ENCODE results near the gene METTL25. TPM values are rescaled to one million over a fixed set of nuclear protein-coding genes. Genes with fewer than 3 reads are reported as not detected.

METTL25 gene
- total and polyA plus RNA-seq, 2 experiments from 2014 or later: 7.6 to 14.3 TPM

- Histone ChIP-seq H3K9me2 (ENCODE audit: insufficient read depth) (no peaks in the 10 kb centered on the region), H3K4me3 (no peak overlapping the region), H3K27me3 (ENCODE audit: insufficient read depth) (no peaks in the 10 kb centered on the region), H3K4me2 (no peak overlapping the region), H2AFZ (no peak overlapping the region), H3F3A (replicated peaks; ENCODE audit: low read depth) (no peaks in the 10 kb centered on the region), H3K27ac (ENCODE audit: low read depth) (no peak overlapping the region), H3K36me3 (ENCODE audit: insufficient read depth) (no peaks in the 10 kb centered on the region), H4K20me1 (replicated peaks; ENCODE audit: insufficient read depth) (no peaks in the 10 kb centered on the region), H3K79me2 (replicated peaks; ENCODE audit: insufficient read depth) (no peaks in the 10 kb centered on the region), H3K4me1 (ENCODE audit: insufficient read depth) (no peaks in the 10 kb centered on the region)
- Mint-ChIP-seq H3K4me3 (no peak overlapping the region), H3K36me3 (ENCODE audit: low read depth) (no peaks in the 10 kb centered on the region), H3K4me1 (no peaks in the 10 kb centered on the region; the same call in 2 of the 3 replicates), H3K9me3 (no peaks in the 10 kb centered on the region), H3K27me3 (ENCODE audit: insufficient read depth, low read depth, poor library complexity) (no peaks in the 10 kb centered on the region), H3K27ac (no peak overlapping the region)
- ATAC-seq (no peak), DNase-seq (ENCODE audit: low spot score) (no peak)
- TF ChIP-seq CTCF (conservative IDR thresholded peaks at IDR 0.05; ENCODE audit: low read depth in 2 of 2) (no peak), NANOG (IDR thresholded peaks at IDR 0.05; ENCODE audit: borderline replicate concordance) (no peak), STAT1 (IDR thresholded peaks at IDR 0.05; ENCODE audit: unreplicated experiment) (no peak), ZNF331 (CRISPR knock-in tag; IDR thresholded peaks at IDR 0.05; ENCODE audit: low read depth) (no peak), ETS1 (IDR thresholded peaks at IDR 0.05) (no peak), EZH2 (IDR thresholded peaks at IDR 0.05; ENCODE audit: low read depth, unreplicated experiment) (no peak), CREB1 (CRISPR knock-in tag; IDR thresholded peaks at IDR 0.05; ENCODE audit: low read depth) (no peak), JUNB (IDR thresholded peaks at IDR 0.05; ENCODE audit: unreplicated experiment) (no peak), ZNF114 (CRISPR knock-in tag; IDR thresholded peaks at IDR 0.05) (no peak)
Observed at GRCh38 chr12:82505150-82505549, 146.8 kb downstream of the METTL25 start.

GRCh38 chr12:82507686-82508085, 149.4 kb downstream of the METTL25 start:
- Histone ChIP-seq H3K27me3 (ENCODE audit: insufficient read depth) (no peaks in the 10 kb centered on the region), H3K27ac (ENCODE audit: low read depth) (no peak overlapping the region), H3K36me3 (ENCODE audit: insufficient read depth) (no peaks in the 10 kb centered on the region), H3K4me1 (ENCODE audit: insufficient read depth) (no peaks in the 10 kb centered on the region), H3F3A (replicated peaks; ENCODE audit: low read depth) (no peaks in the 10 kb centered on the region), H4K20me1 (replicated peaks; ENCODE audit: insufficient read depth) (no peaks in the 10 kb centered on the region), H3K4me3 (no peak overlapping the region), H2AFZ (no peak overlapping the region), H3K79me2 (replicated peaks; ENCODE audit: insufficient read depth) (no peaks in the 10 kb centered on the region), H3K4me2 (no peak overlapping the region), H3K9me2 (ENCODE audit: insufficient read depth) (no peaks in the 10 kb centered on the region)
- no peak overlapping the region for H3K4me3 Mint-ChIP-seq
- DNase-seq (ENCODE audit: low spot score): no peak
- no peaks in the 10 kb centered on the region for H3K36me3 Mint-ChIP-seq (ENCODE audit: low read depth)
- H3K27ac Mint-ChIP-seq: no peak overlapping the region
- no peak for ATAC-seq
- H3K27me3 Mint-ChIP-seq (ENCODE audit: insufficient read depth, low read depth, poor library complexity): no peaks in the 10 kb centered on the region
- H3K4me1 Mint-ChIP-seq: no peaks in the 10 kb centered on the region
- H3K9me3 Mint-ChIP-seq: no peaks in the 10 kb centered on the region
- TF ChIP-seq ZNF462 (CRISPR knock-in tag; IDR thresholded peaks at IDR 0.05): no peak
- TF ChIP-seq EZH2 (IDR thresholded peaks at IDR 0.05; ENCODE audit: low read depth, unreplicated experiment): no peak
- TF ChIP-seq ETS1 (IDR thresholded peaks at IDR 0.05): no peak
- no peak for TF ChIP-seq EZH2phosphoT487 (IDR thresholded peaks at IDR 0.05; ENCODE audit: unreplicated experiment)
- TF ChIP-seq JUNB (IDR thresholded peaks at IDR 0.05; ENCODE audit: unreplicated experiment): no peak
